AG09309 (cell line): ENCODE measurements around the gene PRSS50.

Source experiments
- DNase-seq: peaks from one replicate; pipeline ENCODE4 v3.0.0-alpha.2; 2010; ENCODE audit warnings: low read depth
- H3K4me3 ChIP-seq: 2 replicates; pipeline ENCODE4 v1.5.1; 2011; ENCODE audit warnings: mild to moderate bottlenecking, low read depth, low read length, moderate library complexity; ENCODE audit not compliant: control insufficient read depth
- TF ChIP-seq, protein P1 (sequence below): IDR thresholded peaks from 2 replicates; pipeline ENCODE4 v1.5.1; 2011; ENCODE audit warnings: mild to moderate bottlenecking, low read depth, low read length, inconsistent platforms; ENCODE audit not compliant: insufficient read depth, control insufficient read depth; ENCODE audit errors: missing control alignments

The PRSS50 gene

DNA sequence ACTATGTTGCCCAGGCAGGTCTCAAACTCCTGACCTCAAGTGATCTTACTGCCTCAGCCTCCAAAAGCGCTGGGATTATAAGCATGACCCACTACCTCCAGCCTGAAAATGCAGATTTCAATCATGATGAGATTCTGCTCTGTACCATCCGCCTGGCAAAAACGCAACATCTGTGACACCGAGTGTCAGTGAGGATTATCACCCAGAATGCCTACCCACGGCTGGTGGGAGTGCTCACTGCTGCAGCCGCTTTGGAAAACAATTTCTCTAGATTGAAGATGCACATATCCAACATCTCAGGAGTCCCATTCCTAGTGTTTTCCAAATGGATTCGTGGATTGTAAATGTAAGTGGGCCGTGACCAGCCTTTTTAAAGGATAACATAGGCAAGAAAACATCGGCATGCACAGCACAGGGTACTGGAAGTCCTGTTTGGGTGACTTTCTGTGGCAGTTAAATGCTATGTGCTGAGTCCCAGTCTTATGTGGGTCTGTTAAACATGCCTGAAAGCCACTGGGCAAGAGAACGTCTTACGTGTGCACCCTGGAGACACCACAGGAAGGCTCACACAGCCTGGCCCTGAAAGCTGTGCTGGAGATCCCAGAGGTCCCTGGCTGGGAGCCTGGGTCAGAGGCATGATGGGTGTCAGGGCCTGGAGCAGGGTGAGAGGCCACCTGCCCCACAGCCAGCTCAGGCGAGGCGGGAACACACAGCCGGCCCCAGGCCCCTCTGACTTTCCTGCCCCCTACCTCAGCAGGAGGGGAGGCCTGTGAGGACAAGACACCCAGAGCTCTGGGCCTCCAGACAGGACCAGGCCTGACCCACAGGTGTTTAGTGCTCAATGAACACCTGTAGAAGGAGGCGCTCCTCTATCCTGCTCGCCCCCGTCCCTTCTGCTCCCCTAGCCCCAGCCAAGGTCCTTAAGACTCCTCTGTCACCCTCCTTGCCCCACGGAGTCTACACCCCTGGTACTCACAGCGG lies 918 bp downstream of the PRSS50 start:
- TF ChIP-seq, protein P1, sequence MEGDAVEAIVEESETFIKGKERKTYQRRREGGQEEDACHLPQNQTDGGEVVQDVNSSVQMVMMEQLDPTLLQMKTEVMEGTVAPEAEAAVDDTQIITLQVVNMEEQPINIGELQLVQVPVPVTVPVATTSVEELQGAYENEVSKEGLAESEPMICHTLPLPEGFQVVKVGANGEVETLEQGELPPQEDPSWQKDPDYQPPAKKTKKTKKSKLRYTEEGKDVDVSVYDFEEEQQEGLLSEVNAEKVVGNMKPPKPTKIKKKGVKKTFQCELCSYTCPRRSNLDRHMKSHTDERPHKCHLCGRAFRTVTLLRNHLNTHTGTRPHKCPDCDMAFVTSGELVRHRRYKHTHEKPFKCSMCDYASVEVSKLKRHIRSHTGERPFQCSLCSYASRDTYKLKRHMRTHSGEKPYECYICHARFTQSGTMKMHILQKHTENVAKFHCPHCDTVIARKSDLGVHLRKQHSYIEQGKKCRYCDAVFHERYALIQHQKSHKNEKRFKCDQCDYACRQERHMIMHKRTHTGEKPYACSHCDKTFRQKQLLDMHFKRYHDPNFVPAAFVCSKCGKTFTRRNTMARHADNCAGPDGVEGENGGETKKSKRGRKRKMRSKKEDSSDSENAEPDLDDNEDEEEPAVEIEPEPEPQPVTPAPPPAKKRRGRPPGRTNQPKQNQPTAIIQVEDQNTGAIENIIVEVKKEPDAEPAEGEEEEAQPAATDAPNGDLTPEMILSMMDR: no peak

DNA sequence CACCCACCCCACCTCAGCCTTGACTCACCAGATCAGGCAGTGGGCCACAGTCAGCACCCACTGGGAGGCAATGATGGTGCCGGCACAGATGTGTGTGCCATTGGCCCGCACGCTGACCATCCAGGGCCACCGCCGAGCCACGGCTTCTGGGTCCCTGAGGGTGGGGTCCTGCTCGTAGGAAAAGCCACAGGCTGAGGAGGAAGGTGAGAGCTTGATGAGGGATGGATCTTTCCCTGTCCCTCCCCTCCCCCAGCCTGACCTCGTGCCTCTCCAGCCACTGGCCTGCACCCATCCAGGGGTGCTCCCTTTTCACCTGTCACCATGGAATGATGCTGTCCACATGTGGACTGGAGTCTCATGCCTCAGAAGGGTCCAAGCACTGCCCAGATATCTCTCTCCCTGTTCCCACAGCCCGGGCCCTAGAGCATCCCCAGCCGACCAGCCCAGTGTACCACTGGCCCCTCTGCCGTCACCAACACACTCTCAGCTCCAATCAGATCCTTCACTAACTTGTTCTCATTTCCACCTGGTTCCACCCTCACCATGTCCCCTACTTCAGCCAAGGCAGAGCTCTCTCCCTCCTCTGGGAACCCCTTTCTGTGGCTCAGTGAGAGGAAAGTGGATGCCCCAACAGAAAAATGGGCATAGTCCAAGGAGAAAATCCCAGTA lies 2.0 kb downstream of the PRSS50 start:
- no peak overlapping the region for H3K4me3 ChIP-seq
- TF ChIP-seq, protein P1: no peak
- no peak for DNase-seq

More for the DNA sequence above, 918 bp downstream of the PRSS50 start:
- no peak overlapping the region for H3K4me3 ChIP-seq
- DNase-seq: no peak

- TF ChIP-seq, protein P1: no peak
- no peak overlapping the region for H3K4me3 ChIP-seq
- DNase-seq: no peak
Observed at GRCh38 chr3:46714728-46715506, 2.8 kb downstream of the PRSS50 start.

DNA sequence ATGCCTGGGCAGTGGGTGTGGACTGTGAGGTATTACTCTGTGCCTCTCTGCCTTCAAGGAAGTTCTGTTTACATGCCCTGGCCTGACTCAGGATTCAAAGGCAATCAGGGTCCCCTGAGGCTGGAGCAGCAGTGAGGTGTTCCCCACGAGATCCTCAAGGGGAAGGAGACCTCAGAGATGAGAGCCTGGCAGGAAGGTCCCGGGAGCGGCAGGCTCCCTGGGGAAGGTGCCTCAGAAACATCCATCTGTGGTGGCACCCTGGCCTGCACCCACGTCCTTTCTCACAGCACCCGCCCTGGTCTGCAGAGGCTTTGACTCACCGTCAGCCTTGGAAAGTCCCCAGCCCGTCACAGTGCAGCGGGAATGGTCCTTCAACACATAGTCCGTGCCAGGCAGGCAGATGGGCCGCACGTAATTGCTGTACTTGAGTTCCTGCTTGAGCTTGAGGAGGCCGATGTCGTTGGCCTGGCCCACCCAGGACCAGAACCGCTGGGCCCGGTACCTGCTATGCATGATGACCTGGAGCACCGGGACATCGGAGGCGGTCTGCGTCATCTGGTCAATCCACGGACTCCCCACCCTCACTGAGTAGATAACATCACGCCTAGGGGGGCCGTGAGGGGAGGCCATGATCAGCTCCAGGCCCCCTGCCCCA lies 3.6 kb downstream of the PRSS50 start:
- TF ChIP-seq, protein P1: no peak
- DNase-seq: no peak
- no peak overlapping the region for H3K4me3 ChIP-seq

- no peak for DNase-seq
- TF ChIP-seq, protein P1: no peak
- no peak overlapping the region for H3K4me3 ChIP-seq
Observed at GRCh38 chr3:46713050-46713897, 4.4 kb downstream of the PRSS50 start.
